AG09319 (cell line): Measurements from ENCODE around the gene C11orf87.

Source experiments
- DNase-seq: peaks from one replicate; pipeline ENCODE4 v3.0.0-alpha.2; 2010; ENCODE audit warnings: low read depth; ENCODE audit errors: extremely low read depth
- TF ChIP-seq, protein P1 (sequence below): IDR thresholded peaks from 2 replicates; pipeline ENCODE4 v1.5.1; 2011; ENCODE audit warnings: low read depth, mild to moderate bottlenecking, inconsistent platforms, low read length, moderate library complexity

C11orf87 gene

DNA sequence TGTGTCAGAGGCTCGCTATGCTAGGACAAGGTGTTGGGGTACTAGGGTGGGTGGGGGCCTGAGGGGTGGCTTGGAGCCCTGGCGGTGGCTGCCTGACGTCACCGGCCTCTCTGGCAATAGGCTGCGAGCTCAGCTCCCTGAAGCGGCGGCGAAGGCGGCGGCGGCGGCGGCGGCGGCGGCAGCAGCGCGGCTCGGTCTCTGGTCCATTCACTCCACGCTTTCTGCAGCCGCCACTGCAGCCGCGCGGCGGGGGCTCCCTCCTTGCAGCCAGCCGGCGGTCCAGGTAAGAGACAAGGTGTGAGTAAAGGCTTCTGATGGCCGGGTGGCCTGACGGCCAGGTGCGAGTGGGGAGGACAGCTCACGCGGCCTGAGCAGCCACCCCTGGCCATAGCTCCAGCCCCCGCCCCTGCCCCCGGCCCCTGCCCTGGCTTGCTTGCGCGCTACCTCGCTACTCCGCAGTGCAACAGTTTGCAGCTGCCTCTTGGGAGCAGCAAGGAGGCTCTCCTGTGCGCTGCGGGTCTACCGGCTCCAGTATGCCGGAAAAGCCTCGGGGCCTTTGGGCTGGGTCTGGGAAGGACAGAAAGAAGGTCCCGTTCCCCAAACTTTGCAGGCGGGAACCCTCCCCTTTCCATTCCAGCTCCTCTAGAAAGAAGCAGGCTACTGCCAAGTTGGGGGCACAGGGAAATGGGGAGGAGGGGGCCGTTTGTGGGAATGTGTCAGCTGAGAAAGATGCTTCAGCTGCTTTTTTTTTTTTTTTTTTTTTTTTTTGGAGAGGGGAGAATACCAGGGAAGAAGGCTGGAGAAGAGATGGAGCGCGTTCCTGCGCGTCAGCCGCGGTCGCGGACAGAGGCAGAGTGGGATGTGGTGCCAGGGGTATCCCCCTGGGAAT lies at the start of gene C11orf87:
C11orf87 (plus strand) TSS at position 210 of the 889 bp plus-strand sequence. CDS start 1,444 bp downstream, outside the sequence.
- no peak for DNase-seq

DNA sequence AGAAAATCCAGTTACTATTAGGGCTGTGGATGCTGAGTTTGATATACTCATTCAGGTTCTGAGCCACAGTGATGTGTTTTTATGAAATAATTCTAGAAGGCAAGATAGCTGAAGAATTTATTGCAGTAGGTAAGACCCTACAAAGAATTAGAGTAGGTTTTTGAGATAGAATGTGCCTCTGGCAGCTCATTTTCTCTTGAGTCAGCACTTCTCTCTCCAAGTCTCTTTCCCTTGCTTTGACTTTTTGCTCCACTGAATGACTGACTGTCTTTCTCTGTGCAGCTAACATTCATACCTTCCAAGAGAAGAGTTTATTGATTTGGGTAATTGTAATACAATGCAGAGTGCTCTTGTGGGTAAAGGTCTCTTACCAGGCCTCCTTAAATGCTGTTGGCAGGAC lies 48.0 kb upstream of the C11orf87 start:
- no peak for DNase-seq
- TF ChIP-seq, protein P1, sequence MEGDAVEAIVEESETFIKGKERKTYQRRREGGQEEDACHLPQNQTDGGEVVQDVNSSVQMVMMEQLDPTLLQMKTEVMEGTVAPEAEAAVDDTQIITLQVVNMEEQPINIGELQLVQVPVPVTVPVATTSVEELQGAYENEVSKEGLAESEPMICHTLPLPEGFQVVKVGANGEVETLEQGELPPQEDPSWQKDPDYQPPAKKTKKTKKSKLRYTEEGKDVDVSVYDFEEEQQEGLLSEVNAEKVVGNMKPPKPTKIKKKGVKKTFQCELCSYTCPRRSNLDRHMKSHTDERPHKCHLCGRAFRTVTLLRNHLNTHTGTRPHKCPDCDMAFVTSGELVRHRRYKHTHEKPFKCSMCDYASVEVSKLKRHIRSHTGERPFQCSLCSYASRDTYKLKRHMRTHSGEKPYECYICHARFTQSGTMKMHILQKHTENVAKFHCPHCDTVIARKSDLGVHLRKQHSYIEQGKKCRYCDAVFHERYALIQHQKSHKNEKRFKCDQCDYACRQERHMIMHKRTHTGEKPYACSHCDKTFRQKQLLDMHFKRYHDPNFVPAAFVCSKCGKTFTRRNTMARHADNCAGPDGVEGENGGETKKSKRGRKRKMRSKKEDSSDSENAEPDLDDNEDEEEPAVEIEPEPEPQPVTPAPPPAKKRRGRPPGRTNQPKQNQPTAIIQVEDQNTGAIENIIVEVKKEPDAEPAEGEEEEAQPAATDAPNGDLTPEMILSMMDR: no peak

More for the DNA sequence above, at the start of gene C11orf87:
- TF ChIP-seq, protein P1: no peak

DNA sequence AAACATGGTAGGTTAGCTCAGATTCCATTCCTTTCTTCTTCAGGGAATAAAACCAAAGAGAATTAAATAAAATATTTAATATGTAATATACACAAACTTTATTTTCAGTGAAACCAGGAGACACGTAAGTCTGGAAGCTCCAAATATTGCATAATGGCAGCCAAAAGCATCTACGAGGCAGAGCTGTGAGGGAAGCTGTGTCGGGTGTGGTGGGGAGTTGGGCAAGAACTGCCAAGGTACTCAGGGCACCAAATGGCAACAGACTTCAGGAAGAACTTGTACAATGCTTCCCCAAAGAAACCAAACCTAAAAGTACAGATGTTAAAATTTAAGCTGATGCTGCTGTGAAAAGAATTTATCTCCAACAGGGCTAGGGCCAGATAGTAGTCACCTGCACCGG lies 47.5 kb upstream of the C11orf87 start:
- DNase-seq: no peak
- TF ChIP-seq, protein P1: no peak

DNA sequence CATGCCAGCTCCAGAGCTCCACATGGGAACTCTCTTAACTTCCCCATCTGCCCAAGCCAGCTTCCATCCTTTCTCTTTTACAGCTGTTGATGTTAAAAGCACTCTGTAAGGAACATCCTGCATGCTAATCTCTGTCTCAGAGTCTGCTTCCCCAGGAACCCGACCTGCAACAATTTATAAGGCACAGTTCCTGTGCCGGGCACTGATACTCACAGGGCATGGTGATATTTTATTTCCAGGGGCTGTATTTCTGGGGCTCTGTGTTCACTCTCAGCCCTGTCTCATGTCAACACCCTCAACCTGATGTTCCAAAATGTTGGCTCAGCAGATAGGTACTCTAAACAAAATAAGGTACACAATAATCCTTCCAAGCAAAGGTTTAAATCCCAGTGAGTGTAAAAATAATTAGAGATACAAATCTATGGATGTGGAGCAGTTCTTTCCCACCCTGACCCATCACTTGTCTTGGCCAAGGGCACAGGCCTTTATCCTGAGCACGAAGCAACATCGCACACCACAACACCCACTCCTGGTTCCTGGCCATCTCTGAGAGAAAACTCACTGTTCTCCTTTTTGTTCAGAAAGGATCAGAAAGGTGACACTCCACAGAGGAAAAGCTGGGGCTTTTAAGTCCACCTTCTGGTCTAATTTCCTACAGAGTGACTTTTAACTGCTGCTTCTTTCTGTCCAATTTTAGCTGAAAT lies 44.8 kb upstream of the C11orf87 start:
- no peak for DNase-seq
- TF ChIP-seq, protein P1: no peak

DNA sequence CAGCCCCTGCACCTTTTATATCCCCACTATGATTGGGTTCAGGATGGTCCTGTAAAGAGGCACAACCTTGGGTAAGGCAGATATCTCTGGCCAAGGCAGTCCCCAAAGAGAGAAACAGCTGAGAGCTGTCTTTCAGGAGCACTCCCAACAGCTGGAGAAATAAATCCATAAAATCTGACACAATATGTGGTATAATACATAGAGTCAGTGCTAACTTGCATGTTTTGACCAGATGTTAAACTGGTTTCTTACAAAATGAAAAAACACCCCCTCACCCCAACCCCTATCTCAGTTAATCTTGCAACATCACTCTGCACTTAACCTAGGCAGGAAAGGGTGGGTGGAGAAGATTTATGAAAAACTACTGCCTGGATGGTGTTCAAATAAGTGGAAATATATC lies 44.0 kb upstream of the C11orf87 start:
- DNase-seq: no peak
- TF ChIP-seq, protein P1: no peak

DNA sequence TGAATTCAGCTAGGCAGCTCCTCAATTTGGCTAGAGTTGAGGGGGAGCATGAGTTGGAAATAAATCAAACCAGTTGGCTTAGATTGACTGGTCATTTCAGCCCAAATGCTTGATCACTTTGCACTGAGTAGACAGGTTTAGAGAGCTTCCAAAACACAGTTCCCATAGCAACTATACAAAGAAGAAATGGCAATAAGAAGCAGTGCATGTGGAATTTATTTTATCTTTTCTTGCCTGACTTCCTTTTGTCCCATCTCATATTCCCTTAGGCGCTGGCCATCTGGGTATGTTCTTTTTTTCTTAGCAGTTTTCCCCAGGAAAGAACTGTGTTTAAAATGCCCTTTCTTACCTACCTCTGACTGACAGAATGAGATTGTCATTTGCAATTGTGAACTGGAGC lies 38.7 kb upstream of the C11orf87 start:
- DNase-seq: no peak
- TF ChIP-seq, protein P1: no peak

DNA sequence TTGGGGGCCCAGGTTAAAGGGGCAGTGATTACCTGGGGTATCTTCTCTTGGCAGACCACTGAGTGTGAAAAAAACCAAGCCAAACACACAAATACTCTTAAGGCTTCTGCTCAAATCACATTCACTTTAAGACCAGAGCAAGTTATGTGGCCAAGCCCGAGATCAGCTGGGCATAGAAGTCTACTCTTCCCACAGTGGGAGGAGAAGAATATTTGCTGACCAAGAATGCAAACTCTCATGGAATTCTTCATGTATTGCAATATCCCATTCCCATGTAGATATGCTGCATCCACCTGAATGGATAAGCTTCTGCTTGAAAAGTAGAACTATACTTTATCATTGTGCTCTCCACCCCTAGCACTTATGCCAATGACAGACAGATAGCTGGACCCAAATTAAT lies 37.1 kb upstream of the C11orf87 start:
- no peak for DNase-seq
- TF ChIP-seq, protein P1: no peak
